CD4-positive, alpha-beta T cell treated with Interleukin-21 for 1 hour (primary cell): Measurements from ENCODE around the gene PARP11.

Experiments used
- DNase-seq: peaks from one replicate; pipeline ENCODE4 v3.0.0-alpha.2; 2020

The PARP11 gene

DNA sequence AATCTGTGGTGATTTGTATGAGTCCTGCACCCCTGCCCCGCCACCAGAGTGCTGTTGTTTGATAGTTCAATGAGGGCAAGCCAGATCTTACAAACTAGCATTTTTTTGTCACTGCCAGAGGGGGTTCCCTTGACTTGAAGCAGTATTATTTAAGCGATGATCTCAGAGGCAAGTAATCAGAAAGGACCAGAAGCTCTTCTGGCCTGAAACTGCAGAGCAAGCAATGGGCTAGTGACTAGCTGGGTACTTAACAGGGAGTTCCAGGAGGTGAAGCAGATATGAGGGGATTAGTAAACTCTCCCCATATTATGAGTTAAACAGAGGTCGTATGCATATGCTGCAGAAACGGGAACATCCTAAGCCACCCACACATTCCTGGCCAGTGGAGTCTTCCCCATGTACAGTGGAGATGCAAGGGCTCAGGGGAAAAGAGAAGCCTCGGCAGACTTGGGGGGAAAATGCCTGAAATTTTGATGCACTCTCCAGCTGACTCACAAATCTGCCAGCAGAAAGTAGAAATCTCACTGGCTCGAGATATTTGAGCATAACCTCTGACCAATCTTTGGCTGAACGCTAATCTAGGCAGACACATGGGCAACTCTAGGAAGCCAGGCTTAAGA is 112.0 kb downstream of the PARP11 start:
- no peak for DNase-seq

DNA sequence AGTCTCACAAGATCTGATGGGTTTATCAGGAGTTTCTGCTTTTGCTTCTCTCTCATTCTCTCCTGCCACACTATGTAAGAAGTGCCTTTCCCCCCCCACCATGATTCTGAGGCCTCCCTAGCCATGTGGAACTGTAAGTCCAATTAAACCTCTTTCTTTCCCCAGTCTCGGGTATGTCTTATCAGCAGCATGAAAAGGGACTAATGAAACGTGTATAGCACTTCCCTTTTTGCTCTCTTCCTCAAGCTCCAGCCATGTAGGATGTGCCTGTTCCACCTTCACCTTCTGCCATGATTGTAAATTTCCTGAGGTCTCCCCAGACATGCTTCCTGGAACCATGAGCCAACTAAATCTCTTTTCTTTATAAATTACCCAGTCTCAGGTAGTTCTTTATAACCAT is 113.3 kb downstream of the PARP11 start:
- no peak for DNase-seq
